HG03139 (cell line): Measurements from ENCODE around the gene FKBP15.

ENCODE experiments used
- ATAC-seq: cut with Tn5 transposase; IDR thresholded peaks from one replicate; pipeline ENCODE4 v1.9.1; 2021; ENCODE audit not compliant: unreplicated experiment

Gene FKBP15

DNA sequence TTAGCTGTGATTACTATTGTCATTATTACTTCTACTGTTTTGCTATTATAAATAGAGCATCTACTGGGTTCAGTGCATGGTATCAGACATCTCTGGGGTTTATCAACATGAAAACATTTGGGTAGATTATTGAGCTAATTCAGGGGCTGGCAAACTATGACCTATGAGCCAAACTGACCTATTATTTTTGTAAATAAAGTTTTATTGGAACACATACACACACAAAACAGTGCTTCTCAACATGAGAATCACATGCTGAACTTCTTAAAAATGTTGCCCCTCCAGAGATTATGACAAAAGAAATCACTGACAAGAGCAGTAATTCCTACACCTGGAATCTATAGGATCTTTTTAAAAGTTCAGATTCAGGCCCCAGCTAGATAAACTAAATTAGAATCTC lies 39.9 kb downstream of the FKBP15 start:
- no peak for ATAC-seq

DNA sequence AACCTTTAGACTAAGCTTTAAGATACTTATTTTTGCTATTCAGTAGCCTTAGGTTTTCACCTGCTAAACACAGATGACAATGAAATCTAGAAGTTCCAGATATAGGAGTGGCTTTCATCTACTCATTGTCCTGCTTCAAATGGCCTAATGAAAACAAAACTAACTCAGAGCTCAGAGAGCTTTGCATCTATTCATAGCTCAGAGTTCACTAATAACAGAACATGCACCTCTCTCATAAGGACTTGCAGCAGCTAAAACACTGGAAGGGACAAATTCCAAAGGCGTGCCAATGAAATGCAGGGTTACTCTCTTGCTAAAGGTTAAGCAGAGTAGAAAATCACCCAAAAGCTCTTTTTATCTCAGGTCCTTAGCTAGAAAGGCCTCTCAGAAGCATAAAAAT lies 41.2 kb downstream of the FKBP15 start:
- ATAC-seq: no peak

DNA sequence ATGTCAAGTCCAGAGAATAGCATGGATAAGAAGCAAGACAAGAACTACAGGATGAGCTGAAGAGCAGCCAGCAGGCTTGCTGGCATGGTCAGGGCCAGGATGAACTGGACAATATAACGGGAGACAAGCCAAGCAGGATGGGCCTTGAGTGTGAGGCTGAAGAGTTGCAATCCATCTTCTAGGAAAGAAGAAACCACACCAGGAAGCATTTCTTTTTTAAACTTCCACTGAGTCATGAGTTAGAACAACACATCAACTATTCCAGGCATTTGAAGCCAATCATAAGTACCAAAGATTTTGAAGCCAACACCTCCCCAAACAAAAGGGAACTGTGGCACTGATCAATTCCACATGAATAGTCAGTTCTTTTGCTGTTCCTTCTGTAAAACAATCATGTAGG lies 43.0 kb downstream of the FKBP15 start:
- ATAC-seq: no peak

DNA sequence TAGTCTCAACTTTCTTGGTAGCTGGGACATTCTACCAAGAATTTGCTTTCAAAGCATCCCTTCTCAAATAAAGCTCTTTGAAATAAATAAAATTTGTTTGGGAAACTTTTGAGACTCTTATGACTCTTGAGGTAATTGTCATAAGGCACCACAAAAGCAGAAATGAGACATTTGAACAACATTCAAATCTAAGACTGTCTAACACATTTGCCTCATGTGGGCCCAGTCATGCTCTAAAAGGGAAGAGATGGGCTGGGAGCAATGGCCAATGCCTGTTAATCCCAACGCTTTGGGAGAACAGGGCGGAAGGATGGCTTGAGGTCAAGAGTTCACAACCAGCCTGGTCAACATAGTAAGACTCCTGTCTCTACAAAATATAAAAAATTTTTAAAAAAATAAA lies 43.8 kb downstream of the FKBP15 start:
- no peak for ATAC-seq

DNA sequence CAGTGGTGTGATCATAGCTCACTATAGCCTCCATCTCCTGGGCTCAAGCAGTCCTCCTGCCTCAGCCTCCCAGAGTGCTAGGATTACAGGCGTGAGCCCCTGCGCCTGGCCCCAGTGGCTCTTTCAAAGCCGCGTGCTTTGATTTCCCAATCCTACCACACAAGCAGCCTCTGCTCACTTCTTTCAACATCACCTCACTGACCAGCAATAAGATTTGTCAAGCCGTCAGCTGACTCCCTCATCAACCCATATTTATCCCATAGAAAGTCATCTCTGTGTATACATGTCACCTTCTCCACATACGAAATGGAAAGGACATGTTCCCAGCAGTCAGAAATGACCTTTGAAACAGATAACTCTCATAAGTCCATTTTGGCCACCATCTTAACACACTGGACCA lies 44.3 kb downstream of the FKBP15 start:
- no peak for ATAC-seq

DNA sequence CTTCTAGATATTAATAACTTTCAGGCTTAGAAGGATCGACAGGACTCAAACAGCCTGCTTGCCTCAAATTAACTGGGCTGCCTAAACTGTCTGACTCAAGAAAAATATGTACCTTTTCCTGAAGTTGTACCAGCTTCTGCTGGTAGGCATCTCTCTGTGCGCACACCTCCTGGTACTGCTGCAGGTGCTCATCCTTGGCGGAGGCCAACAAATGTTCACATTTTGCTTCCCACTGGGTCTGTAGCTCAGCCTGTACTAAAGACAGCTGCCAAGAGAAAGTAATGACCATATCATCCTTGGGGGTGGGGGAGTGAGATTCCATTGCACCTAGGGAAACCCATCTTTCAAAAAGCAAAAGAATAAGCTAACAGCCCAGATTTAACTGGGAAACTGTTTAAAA lies 47.7 kb downstream of the FKBP15 start:
- no peak for ATAC-seq

DNA sequence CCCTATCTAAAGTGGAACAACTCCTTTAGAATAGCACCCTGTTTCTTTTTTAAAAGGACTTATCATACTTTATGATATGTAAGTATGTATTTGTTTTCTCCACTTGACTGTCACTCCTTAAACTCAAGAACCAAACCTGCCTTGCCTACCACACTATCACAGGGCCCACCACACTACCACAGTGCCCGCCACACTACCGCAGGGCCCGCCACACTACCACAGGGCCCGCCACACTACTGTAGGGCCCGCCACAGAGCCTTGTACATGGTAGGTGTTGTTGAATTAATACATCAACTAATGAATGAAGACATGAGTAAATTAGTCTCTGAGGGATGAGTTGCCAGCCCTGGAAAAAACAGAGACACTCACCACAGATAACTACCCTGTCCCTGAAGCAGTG lies 52.3 kb downstream of the FKBP15 start:
- ATAC-seq: no peak

DNA sequence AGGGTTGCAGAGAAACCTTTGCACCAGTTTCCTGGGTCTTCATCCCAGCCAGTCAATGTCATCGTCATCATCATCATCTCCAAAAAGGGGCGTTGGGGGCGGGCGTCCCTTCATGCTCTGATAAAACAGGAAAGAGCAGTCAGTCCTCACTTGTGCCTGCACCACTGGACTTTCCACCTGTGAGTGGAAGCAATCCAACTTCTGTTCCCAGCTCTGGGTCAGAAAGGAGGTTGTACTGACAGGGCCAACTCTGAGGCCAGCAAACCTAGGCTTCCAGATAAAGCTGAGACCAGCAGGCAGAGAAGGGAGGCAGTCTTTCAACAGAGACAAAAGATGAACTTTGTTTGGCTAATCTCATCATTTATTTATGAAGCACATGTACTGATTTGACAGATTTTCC lies 55.0 kb downstream of the FKBP15 start:
- no peak for ATAC-seq

DNA sequence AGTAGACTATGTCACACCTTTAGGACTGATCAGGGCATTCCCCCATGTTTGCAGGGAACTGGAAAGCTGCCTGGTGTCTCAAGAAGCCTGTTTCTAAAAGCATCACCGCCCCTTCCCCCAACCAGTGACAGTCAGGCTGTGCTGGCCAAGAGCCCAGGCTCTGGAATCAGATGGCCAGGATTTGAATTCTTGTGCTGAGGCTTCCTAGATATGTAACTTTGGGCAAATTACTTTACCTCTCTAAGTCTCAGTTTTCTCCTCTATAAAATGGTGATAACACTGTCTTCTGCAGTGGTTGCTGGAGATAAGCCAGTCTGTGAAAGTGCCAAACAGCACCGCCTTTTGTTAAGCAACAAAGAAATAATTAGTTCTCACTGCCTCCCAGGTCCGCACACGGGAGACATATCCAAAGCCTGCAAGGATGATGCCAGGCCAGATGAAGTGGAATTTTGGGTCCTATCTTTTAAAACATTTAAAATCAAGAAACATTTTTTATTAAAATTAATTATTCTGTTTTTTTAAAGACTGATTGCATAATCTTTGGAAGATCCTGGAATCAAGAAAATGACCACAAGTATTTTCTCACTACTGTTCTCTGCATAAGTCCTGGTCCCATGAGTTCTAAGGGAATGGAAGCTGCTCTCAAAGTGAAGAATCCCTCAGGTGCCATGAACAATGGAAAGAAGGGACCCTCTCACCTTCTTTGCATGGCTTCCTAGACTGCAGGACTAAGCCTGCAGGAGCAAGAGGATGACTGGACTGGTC lies 56.4 kb downstream of the FKBP15 start:
- no peak for ATAC-seq

DNA sequence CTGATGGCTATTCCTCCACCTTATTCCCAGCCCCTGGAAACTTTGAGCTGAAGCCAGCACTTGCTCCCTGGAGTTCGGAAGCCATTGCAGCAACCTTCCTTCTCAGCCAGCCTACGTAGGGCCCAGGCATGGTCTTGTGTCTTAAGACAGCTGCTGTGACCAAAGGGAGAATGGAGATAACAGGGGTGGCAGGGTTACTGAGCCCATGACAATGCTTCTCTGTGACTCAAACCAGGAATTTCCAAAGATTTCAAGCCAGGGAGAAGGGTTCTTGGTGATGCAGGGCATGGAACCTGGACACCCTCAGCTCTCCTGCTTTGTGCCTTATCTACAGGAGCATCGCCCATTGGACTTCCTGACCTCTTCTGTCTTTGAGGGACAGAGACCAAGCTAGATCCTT lies 58.1 kb downstream of the FKBP15 start:
- ATAC-seq: no peak

DNA sequence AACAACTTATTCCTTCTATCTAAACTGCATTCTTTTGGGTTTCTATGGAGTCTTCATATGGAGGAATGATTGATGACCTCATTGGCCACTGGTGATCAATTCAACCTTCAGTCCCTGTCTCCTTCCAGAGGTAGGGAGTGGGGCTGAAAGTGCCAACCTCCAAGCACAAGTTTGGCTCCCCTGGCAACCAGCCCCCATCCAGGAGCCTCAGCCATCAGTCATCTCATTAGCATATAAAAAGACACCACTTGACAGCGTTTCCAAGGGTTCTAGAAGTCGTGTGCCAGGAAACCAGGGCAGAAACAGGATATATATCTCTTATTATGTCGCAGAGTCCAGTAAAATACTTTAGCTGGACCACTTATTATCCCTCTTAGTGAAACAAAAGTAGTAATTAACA lies 60.5 kb downstream of the FKBP15 start:
- ATAC-seq: no peak

DNA sequence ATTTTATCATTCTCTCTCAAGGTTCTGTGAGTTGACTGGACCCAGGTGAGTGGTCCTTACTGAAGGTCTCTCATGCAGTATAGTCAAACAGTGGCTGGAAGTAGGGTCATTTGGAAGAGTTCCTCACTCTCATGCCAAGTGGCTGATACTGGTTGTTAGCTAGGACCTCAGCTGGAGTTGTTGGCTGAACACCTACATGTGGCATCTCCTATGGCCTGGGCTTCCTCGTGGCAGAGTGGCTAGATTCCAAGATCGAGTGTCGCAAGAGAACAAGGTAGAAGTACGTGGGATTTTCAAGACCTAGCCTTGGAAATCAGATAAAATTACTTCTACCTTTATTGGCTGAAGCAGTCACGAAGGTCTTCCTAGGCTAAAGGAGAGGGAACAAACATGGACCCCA lies 62.6 kb downstream of the FKBP15 start:
- no peak for ATAC-seq

DNA sequence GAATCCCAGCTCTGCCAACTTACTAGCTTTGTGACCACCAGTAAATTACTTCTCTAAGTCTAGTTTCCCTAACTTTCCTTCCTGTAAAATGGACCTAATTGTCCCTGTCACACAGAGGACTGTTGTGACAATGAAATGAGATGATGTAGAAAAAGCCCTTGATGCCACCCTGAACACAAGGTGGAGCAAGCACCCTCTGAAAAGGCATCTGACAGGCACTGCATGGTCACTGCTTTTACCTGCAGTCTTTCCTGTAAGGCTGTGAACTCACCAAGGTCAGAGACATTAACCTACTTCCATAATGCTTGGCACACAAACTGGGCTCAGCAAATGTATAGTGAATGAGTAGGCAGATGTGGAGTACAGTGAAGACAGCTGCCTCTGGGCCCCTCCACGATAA lies 64.2 kb downstream of the FKBP15 start:
- ATAC-seq: no peak

DNA sequence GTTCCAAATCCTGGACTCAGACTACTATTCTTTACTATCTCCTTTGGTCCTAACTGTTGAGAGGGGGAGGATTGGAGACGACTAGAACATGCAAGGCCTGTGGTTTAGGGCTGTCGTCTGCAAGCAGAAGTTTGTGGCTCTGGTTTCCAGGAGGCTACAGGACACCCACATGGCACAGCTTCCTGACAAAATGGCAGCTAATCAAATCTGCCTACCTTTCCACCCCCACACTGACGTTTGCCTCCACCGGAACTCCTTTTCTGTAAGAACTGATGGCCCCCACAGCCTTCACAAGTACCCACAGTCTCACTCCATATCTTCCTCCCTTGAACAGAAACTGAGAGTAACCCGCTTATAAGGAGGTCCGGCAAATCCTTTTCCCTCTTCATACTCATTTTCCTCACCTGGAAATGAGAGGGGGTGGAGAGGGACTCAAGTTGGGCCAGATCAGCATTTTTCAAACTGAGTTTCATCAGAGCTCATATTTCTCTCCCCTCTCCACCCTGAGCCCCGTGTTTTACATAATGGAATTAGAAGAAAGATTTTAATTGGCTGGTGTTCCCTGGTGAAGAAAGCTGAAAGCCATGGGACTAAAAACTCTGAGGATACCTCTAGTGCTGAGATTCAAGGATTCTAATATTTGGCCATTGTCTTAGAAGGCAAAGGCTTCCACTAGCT lies 65.0 kb downstream of the FKBP15 start:
- no peak for ATAC-seq

DNA sequence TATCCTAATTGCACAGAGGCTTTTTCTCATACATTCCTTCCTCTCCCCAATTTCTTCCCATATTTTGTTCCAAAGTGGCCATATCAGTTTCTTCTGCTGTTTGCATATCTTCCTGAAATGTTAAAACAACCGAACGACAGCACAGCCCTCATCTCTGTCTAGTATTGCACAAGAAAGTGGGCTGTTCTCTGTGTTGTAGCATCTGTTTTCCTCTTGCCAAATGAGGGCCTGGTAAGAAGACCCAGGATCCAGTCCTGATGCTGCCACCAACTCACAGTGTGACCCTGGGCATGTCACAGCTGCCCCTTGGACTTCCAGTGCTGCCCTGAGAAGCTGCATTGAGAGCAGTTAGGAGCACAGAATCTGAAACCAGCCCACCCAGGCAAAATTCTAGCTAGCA lies 66.1 kb downstream of the FKBP15 start:
- ATAC-seq: no peak

DNA sequence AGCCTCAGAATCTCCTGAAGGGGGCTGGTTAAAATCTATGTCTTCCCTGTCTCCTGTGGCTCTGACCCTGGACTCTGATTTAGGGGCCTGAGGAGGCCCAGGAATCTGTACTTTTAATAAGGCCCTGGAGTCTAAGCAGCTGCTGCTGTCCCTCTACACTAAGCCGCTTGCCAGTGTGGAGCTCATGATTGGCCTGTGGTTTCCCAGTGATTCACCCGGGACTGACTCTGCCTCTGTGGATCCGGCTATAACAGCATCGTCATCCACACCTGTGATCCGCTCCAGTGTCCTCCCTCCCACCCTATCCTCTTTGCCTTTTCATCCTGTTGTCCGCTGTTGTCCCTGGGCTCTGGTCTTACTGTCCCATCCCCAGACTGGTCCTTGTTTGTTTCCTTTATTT lies 66.6 kb downstream of the FKBP15 start:
- no peak for ATAC-seq

DNA sequence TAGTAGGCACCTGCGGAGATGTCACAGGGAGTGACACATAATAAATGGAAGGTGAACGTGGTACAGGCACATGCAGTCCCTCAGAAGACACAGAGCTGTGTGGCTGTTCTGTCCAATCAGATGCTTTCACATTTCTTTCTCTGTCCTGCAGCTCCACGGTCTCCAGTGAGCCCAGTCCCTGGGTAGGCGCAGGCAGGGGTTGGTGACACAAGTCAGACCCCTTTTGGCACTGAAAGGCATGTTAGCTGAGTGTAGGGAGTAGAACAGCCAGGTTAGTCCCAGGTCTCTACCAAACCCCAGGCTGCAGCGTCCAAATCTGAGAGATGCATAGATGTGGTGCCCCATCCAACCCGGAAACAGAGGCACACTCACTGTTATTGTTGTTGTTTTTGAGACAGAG lies 67.5 kb downstream of the FKBP15 start:
- no peak for ATAC-seq

DNA sequence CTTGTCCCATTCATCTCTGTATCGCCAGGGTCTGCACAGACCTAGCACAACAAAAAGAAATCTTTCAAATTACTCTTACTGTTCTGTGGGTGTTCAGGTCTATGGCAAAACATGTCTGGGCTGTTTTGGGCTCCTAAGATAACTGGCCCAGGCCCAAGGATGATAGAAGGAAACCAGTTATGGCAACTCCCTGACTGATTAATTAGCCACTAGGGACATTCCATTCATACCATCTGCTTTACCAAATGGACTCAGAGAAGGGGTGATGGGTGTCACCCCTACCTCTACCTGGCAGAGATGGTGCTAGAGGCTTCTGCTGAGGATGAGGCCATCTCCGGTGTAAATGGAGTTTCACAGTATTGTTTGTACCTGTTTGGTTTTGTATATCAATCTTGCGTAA lies 68.4 kb downstream of the FKBP15 start:
- ATAC-seq: no peak

DNA sequence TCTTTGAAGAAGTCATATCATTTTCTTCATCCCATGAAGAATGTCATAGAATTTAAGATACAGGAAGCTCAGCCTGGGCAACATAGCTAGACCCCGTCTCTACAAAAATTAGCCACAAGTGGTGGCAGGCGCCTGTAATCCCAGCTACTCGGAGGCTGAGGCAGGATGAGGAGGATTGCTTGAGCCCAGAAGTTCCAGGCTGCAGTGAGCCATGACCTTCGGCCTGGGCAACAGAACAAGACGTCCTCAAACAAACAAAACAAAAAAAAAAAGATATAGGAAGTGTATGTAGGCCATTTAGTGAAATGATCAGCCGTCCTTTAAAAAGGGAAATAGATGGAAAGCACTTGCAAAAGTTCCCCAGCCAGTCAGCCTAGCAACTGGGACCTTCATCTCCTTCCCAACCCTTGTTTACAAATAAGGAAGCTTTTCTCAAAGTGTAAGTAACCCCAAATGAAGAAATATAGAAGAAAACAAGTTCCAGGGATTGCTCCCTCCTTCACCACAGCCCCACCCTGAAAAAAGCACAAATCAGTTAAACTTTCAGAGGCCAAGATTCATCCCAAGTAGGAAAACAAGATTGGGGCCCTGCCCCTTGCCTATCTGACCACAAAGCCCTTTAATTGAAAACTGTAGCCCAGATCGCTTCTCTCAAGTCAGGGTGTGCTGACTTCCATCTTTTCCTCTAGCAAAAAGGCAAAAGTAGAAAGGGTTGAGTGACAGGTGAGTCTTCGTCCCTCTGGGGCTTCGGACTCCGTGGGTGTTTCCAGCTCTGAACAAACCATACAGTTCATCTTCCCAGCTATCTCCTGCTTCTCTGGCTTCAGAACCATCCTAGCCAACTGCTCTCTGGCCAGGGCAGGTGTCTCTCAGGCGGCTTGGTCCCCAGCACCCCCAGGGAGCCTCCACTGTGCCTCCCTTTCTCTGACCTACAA lies 69.1 kb downstream of the FKBP15 start:
- ATAC-seq: no peak

DNA sequence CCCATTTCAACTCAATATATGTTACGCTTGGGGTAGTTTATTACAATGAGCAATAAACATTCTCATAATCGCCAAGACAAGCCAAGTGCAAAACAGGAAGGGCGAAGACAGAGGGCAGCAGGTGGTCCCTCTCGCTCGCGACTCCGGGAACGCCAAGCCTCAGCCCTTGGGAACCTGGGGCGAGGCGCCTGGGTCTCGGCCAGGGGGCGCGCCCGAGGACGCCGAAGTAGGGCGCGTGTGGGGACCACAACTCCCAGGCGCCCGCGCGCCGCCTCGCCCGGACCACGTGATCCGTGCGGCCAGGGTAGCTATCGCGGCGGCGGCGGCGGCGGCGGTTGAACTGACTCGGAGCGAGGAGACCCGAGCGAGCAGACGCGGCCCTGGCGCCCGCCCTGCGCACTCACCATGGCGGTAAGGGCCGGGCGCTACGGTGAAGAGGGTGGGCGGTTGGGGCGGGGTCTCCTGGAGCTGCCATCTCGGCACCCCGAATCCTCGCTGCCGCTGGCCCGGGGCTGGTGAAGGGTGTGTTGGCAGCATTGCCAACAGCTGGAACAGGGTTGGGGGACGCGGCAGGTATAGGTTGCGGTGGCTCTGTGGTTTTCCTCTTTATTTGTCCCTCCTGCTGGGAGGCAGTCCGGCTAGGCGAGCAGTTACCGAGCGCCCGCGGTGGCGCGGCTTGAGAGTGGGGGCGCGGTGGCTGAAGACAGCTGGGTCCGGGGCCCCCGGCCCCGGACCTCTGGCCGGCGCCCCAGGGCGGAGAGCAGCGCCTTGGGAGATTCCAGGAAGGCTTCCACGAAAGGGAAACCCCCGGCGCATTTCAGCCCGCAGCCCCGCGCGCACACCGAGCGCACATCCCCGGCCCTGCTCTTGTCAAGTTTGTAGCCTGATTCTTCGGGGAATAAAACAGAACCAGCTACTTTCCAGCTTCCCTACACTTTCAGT lies 70.1 kb downstream of the FKBP15 start, which contains the start of gene SLC31A2:
SLC31A2 (plus strand) TSS at position 338 of the 942 bp plus-strand sequence; CDS start at position 406, 68 bp downstream.
- peak; percentile 94 for ATAC-seq
